Peyer's patch (tissue), 4 donors: ENCODE results near the gene MTSS2.

Experiments
- POLR2A ChIP-seq, 2 donors: fragments of 450-650 bp; IDR thresholded peaks; one replicate each; pipeline ENCODE4 v1.5.1; 2017; ENCODE audit warnings: antibody characterized with exemption in 2 of 2, mild to moderate bottlenecking in 2 of 2, moderate library complexity in 2 of 2
- TF ChIP-seq, protein P1 (sequence below), 6 experiments: fragments of 450-650 bp in 4 of 6; fragments of 200-600 bp in 2 of 6; sonication (generic) in 1 of 6; IDR thresholded peaks; one replicate each; pipeline ENCODE4 v1.5.1; 2017 to 2019; ENCODE audit warnings: antibody characterized with exemption in 6 of 6, mild to moderate bottlenecking in 3 of 6, moderate library complexity in 1 of 6

DNA sequence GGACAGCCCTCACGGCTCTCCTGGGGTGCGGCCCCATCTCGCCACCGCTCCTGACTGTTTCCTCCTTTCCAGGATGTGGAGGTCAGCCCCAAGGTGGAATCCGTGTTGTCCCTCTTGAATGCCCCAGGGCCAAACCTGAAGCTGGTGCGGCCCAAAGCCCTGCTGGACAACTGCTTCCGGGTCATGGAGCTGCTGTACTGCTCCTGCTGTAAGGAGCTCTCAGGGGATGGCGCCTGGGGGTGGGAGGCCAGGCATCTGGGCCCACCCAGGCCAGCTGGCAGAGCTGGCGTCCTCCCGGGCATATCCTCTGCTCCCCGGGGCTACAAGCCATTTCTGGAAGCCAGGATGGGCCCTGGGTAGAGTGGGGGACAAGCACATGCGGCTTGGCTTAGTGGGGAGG lies 26.3 kb downstream of the MTSS2 start:
- TF ChIP-seq, protein P1, sequence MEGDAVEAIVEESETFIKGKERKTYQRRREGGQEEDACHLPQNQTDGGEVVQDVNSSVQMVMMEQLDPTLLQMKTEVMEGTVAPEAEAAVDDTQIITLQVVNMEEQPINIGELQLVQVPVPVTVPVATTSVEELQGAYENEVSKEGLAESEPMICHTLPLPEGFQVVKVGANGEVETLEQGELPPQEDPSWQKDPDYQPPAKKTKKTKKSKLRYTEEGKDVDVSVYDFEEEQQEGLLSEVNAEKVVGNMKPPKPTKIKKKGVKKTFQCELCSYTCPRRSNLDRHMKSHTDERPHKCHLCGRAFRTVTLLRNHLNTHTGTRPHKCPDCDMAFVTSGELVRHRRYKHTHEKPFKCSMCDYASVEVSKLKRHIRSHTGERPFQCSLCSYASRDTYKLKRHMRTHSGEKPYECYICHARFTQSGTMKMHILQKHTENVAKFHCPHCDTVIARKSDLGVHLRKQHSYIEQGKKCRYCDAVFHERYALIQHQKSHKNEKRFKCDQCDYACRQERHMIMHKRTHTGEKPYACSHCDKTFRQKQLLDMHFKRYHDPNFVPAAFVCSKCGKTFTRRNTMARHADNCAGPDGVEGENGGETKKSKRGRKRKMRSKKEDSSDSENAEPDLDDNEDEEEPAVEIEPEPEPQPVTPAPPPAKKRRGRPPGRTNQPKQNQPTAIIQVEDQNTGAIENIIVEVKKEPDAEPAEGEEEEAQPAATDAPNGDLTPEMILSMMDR (IDR thresholded peaks at IDR 0.05), result no peak
- no peak for TF ChIP-seq POLR2A (IDR thresholded peaks at IDR 0.05)
